Fibroblast of skin of back (primary cell): ENCODE measurements around the gene TDG.
"Not testable (repeated sequence)": the region's sequence is repeated elsewhere in the genome, so short reads cannot be mapped to it uniquely, and the experiment has no call there.

ENCODE experiments used
- DNase-seq: peaks from one replicate; pipeline ENCODE4 v3.0.0-alpha.2; 2013

The TDG gene

GRCh38 chr12:104023710-104024109 lies 58.0 kb downstream of the TDG start:
- DNase-seq: no peak

DNA sequence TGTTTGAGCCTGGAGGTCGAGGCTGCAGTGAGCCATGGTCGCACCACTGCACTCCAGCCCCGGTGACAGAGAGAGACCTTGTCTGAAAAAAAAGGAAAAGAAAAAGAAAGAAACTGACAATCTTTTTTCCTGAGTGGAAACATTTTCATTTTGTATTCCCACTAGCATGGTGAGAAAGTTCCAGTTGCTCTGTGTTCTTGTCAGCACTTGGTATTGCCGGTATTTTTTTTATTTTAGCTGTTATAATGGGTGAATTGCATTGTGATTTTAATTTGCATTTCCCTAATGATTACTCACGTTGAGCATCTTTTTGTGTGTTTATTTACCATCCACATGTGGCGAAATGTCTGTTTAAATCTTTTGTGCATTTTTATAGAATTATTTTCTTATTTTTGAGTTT lies 58.7 kb downstream of the TDG start:
- DNase-seq: no peak

DNA sequence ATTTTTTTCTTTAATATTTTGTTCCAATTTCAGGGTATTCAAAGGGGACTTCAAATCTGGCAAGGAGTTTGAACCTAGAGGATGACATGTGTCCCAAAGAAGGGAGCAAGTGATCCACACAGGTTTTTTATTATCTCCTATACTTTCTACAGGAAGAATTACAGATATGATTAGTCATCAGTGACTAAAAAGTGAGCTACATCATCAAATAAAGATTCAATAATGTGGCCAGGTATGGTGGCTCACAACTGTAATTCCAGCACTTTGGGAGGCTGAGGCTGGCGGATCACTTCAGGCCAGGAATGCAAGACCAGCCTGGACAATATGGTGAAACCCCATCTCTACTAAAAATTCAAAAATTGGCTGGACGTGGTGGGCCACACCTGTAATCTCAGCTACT lies 60.1 kb downstream of the TDG start:
- no peak for DNase-seq

DNA sequence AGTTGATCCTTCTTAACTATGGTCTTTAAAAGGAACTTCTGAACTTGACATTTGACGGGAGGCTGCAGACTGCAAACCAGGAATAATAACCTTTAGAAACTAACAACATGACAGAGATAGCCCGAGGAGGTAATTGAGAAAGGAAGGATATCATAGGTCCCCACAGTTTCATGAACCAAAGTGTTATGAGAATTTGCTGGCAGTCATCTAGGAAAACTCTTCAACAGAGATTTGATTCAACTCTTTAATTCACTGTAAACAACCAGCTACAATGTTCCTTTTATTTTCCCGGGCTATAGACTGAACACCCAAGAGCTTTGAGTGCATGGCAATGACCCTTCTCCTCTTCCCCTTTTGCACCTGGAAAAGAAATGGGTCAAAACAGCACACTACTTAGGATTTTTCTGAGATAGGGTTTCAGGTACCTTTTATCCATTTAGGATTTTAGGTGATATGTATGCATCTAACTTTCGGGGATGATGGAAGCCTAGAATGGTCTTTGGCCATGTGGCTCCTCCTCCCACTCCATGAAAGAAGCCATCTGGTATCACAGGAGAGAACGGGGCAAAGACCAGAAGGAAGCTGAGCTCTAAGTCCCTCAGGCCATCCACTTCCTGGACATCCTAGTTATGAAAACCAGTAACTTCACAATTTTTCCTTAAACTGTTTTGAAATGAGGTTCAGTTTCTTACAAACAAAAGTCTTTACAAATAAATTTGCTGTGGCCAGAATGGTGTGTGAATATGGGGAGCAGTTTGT lies 61.3 kb downstream of the TDG start:
- DNase-seq: no peak

DNA sequence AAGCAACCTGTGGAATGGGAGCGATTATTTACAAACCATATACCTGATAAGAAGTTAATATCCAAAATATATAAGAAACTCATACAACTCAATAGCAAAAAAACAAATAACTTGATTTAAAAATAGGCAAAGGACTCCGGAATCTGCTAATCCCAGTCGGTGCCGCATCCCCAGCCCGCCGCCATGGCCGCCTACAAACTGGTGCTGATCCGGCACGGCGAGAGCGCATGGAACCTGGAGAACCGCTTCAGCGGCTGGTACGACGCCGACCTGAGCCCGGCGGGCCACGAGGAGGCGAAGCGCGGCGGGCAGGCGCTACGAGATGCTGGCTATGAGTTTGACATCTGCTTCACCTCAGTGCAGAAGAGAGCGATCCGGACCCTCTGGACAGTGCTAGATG lies 64.9 kb downstream of the TDG start:
- DNase-seq: not testable (repeated sequence)

GRCh38 chr12:104036143-104036542 lies 70.5 kb downstream of the TDG start:
- not testable (repeated sequence) for DNase-seq
